ENCODE data around the gene BTLA. TPM values are rescaled to one million over a fixed set of nuclear protein-coding genes. Genes with fewer than 3 reads are reported as not detected.

The BTLA gene
- total and polyA plus RNA-seq, 2 of the 8 experiments (the other 6 are each of a cell fraction or from before 2014, with no cell fraction given) = not detected

- ChIA-PET CTCF (ENCODE audit: partially characterized antibody) (interaction anchor here (0.8 to 1.7 kb wide), 4 partner anchors 8 to 133 kb away, joined by 3 to 7 read pairs (median 4); partner anchors contain the start of gene SLC9C1), POLR2A (ENCODE audit: partially characterized antibody) (interaction anchor here (1.0 to 2.0 kb wide), 3 partner anchors 9 to 122 kb away, joined by 4 to 8 read pairs (median 5); no protein-coding TSS in a partner anchor)
- H2BK120ac ChIP-seq (replicated peaks; ENCODE audit: low read depth, low read length) = peak overlapping the region; percentile 36
- peaks cover 0 to 10% (median 2%) of the 10 kb centered on the region in 4 experiments; a peak in 2 of 7 replicates for H3K4me1 ChIP-seq (replicated peaks in 1 of 4; ENCODE audit: control insufficient read depth in 3 of 4, insufficient read depth in 4 of 4, low read length in 3 of 4)
- no peak overlapping the region; the same call in 1 of the 2 replicates for H3K18ac ChIP-seq (ENCODE audit: extremely low read depth, low read length)
- no peak overlapping the region for H2BK20ac ChIP-seq (ENCODE audit: low read length)
- H3K9me3 ChIP-seq (ENCODE audit: insufficient read depth in 2 of 2, low read depth in 1 of 2, low read length in 1 of 2) = no peaks in the 10 kb centered on the region; a peak in 1 of 4 replicates
- WGBS, 2 experiments (ENCODE audit: extremely low coverage in 1 of 2, insufficient coverage in 1 of 2, insufficient read length in 1 of 2, insufficient replicate concordance in 2 of 2, low coverage in 1 of 2, low lambda C conversion rate in 2 of 2, missing lambda C conversion rate in 1 of 2) = 83% methylated on average over 2 of the region's 2 CpGs; no CpG with 5 or more reads in 1 of the 2 experiments
- H3K79me1 ChIP-seq (ENCODE audit: low read depth, low read length) = no peaks in the 10 kb centered on the region
- no peak overlapping the region for H2BK15ac ChIP-seq (ENCODE audit: low read length)
- H3K27ac ChIP-seq (ENCODE audit: low read depth, low read length) = no peak overlapping the region
- peak overlapping the region in 1 of 2 experiments; percentile 60; a peak in 2 of 4 replicates for H3K4me2 ChIP-seq (ENCODE audit: insufficient read depth in 1 of 2, low read depth in 2 of 2, low read length in 2 of 2)
- H3K27me3 ChIP-seq (replicated peaks in 1 of 4; ENCODE audit: control insufficient read depth in 3 of 4, extremely low read depth in 1 of 4, insufficient read depth in 3 of 4, low read length in 3 of 4) = no peaks in the 10 kb centered on the region
- H2BK12ac ChIP-seq (ENCODE audit: low read depth, low read length) = no peak overlapping the region
- H3K4ac ChIP-seq (replicated peaks; ENCODE audit: insufficient read length, low read depth, low read length) = no peak overlapping the region
- no peak overlapping the region for H2BK5ac ChIP-seq (ENCODE audit: low read depth, low read length)
- no peak for DNase-seq (ENCODE audit: low read depth in 1 of 2, low spot score in 2 of 2)
- H4K5ac ChIP-seq (ENCODE audit: insufficient read length, low read depth, low read length) = peak overlapping the region; percentile 95
- peak overlapping the region in 1 of 4 experiments; percentile 33; a peak in 1 of 8 replicates for H3K4me3 ChIP-seq (ENCODE audit: extremely low read depth in 1 of 4, insufficient read depth in 2 of 4, low read depth in 3 of 4, low read length in 4 of 4)
- H4K8ac ChIP-seq (ENCODE audit: extremely low read depth, insufficient read depth, low read length) = no peak overlapping the region
- H3K79me2 ChIP-seq (ENCODE audit: control insufficient read depth in 1 of 2, insufficient read depth in 2 of 2, low read length in 2 of 2) = peaks cover 0 to 11% of the 10 kb centered on the region in 2 experiments; a peak in 3 of 4 replicates
- no peak overlapping the region for H2AK5ac ChIP-seq (ENCODE audit: low read depth, low read length)
- no peak overlapping the region for H3K14ac ChIP-seq (ENCODE audit: insufficient read length)
- H3K56ac ChIP-seq (replicated peaks; ENCODE audit: insufficient read length, low read depth, low read length) = no peak overlapping the region
- H3K36me3 ChIP-seq (ENCODE audit: control insufficient read depth in 2 of 4, insufficient read depth in 4 of 4, low read length in 3 of 4) = no peaks in the 10 kb centered on the region; a peak in 2 of 8 replicates
- H2AFZ ChIP-seq (ENCODE audit: low read length) = no peak overlapping the region
- H4K91ac ChIP-seq (replicated peaks; ENCODE audit: insufficient read length, low read length) = peak overlapping the region; percentile 44
- H3K23me2 ChIP-seq (ENCODE audit: low read depth, low read length) = no peaks in the 10 kb centered on the region
- no peak overlapping the region for H3K23ac ChIP-seq (ENCODE audit: insufficient read length)
- FAIRE-seq = no peak
- H4K20me1 ChIP-seq (replicated peaks in 1 of 2; ENCODE audit: control insufficient read depth in 1 of 2, insufficient read depth in 2 of 2, low read length in 2 of 2) = no peaks in the 10 kb centered on the region
- H3K9ac ChIP-seq (replicated peaks in 1 of 4; ENCODE audit: extremely low read depth in 1 of 4, low read depth in 3 of 4, low read length in 3 of 4) = no peak overlapping the region
Measured at GRCh38 chr3:112425382-112425781, 73.9 kb downstream of the BTLA start.

Measured in H1 (cell line).